GM12878 (cell line): ENCODE results near the gene MMP20. TPM values are rescaled to one million over a fixed set of nuclear protein-coding genes. Genes with fewer than 3 reads are reported as not detected.
A peak's percentile ranks its signal among the peaks of the same experiment; 100 is the strongest.

Experiments used
- CBX5 ChIP-seq: sonication (generic); IDR thresholded peaks from 2 replicates; pipeline ENCODE4 v1.6.1; 2016; ENCODE audit warnings: low read depth, moderate library complexity, mild to moderate bottlenecking, inconsistent platforms
- DPF2 ChIP-seq: fragments of 450-650 bp; IDR thresholded peaks from 2 replicates; pipeline ENCODE4 v1.6.1; 2017; ENCODE audit warnings: mild to moderate bottlenecking
- FOS ChIP-seq: IDR thresholded peaks from 3 replicates; pipeline ENCODE4 v1.6.1; 2011; ENCODE audit warnings: borderline replicate concordance; ENCODE audit not compliant: insufficient read length; ENCODE audit errors: extremely low read depth
- HDAC2 ChIP-seq: fragments of 200-600 bp; sonication (generic); IDR thresholded peaks from 2 replicates; pipeline ENCODE4 v1.6.1; 2017
- KDM1A ChIP-seq: fragments of 200-600 bp; sonication (generic); IDR thresholded peaks from 2 replicates; pipeline ENCODE4 v1.6.1; 2016; ENCODE audit warnings: borderline replicate concordance
- MYB ChIP-seq: fragments of 150-350 bp; IDR thresholded peaks from 2 replicates; pipeline ENCODE4 v1.6.1; 2014; ENCODE audit warnings: mild to moderate bottlenecking, low read depth, low read length, borderline replicate concordance
- NFYB ChIP-seq: IDR thresholded peaks from 2 replicates; pipeline ENCODE4 v1.6.1; 2011; ENCODE audit warnings: low read depth, mild to moderate bottlenecking, low read length, improper control_type of control experiment, moderate library complexity; ENCODE audit not compliant: insufficient read depth
- RB1 ChIP-seq: fragments of 450-650 bp; formaldehyde crosslinking; IDR thresholded peaks from 2 replicates; pipeline ENCODE4 v1.6.1; 2017; ENCODE audit warnings: mild to moderate bottlenecking, borderline replicate concordance
- RCOR1 ChIP-seq: conservative IDR thresholded peaks from 2 replicates; pipeline ENCODE4 v1.6.1; 2012; ENCODE audit warnings: low read depth, low read length, improper control_type of control experiment
- SMAD5 ChIP-seq: IDR thresholded peaks from 2 replicates; pipeline ENCODE4 v1.6.1; 2016; ENCODE audit warnings: antibody characterized with exemption, low read depth
- SPI1 ChIP-seq: IDR thresholded peaks from 2 replicates; pipeline ENCODE4 v1.6.1; 2011; ENCODE audit warnings: low read depth, mild to moderate bottlenecking, low read length, moderate library complexity, borderline replicate concordance; ENCODE audit not compliant: insufficient read depth
- SRF ChIP-seq, 2 experiments: IDR thresholded peaks; 2 replicates each; pipeline ENCODE4 v1.6.1; 2011; ENCODE audit warnings: low read depth in 2 of 2, low read length in 2 of 2, mild to moderate bottlenecking in 1 of 2, moderate library complexity in 1 of 2
- SUPT20H ChIP-seq: IDR thresholded peaks from 2 replicates; pipeline ENCODE4 v1.6.1; 2011; ENCODE audit warnings: low read depth, mild to moderate bottlenecking, low read length, moderate library complexity, borderline replicate concordance; ENCODE audit not compliant: control insufficient read depth
- ZNF384 ChIP-seq: IDR thresholded peaks from 2 replicates; pipeline ENCODE4 v1.6.1; 2012; ENCODE audit warnings: low read depth, mild to moderate bottlenecking, low read length, improper control_type of control experiment, borderline replicate concordance
- ZNF622 ChIP-seq: fragments of 450-650 bp; IDR thresholded peaks from 2 replicates; pipeline ENCODE4 v1.6.1; 2017; ENCODE audit warnings: mild to moderate bottlenecking, inconsistent platforms
- polyA plus RNA-seq, 11 experiments: library from polyadenylated mRNA; depleted of rRNA in 4 of 11; unstranded in 6 of 11; stranded (reverse) in 5 of 11; fragments of >200 nt; fragmentation: Nextera tagmentation in 4 of 11; fragmentation: Illumina TruSeq in 1 of 11; extraction: Ambion mirVana in 4 of 11; extraction: Trizol in 1 of 11; gene quantifications; 1 replicate in 1 of 11; 2 replicates in 10 of 11; pipeline versions ENCODE4 v1.2.1 to v1.2.3, GENCODE V29; 2011 to 2016; ENCODE audit warnings: inconsistent platforms in 2 of 11, missing spikeins in 2 of 11, low read depth in 1 of 11
- total RNA-seq, 4 experiments: library from RNA; depleted of rRNA in 3 of 4; stranded (reverse); fragments of >200 nt in 3 of 4; fragmentation: Illumina TruSeq in 1 of 4; extraction: Trizol in 1 of 4; gene quantifications; 2 replicates each; pipeline versions ENCODE4 v1.2.1 to v1.2.3, GENCODE V29; 2013 to 2021
- TF ChIP-seq, protein P1 (sequence below): IDR thresholded peaks from 2 replicates; pipeline ENCODE4 v1.6.1; 2012; ENCODE audit warnings: improper control_type of control experiment, low read depth, low read length; ENCODE audit not compliant: insufficient replicate concordance
- TF ChIP-seq, protein P2 (sequence below): IDR thresholded peaks from 2 replicates; pipeline ENCODE4 v1.6.1; 2012; ENCODE audit warnings: low read depth, low read length, improper control_type of control experiment
- TF ChIP-seq, protein P3 (sequence below): fragments of 450-650 bp; IDR thresholded peaks from 2 replicates; pipeline ENCODE4 v1.6.1; 2017; ENCODE audit warnings: mild to moderate bottlenecking
- TF ChIP-seq, protein P4 (sequence below): IDR thresholded peaks from 2 replicates; pipeline ENCODE4 v1.6.1; 2012; ENCODE audit warnings: mild to moderate bottlenecking, low read depth, low read length

MMP20 gene
- total and polyA plus RNA-seq, 10 of the 15 experiments (the other 5 are each of a cell fraction or from before 2014, with no cell fraction given): 0.10 to 0.57 (median 0.19) TPM; not detected in 2

DNA sequence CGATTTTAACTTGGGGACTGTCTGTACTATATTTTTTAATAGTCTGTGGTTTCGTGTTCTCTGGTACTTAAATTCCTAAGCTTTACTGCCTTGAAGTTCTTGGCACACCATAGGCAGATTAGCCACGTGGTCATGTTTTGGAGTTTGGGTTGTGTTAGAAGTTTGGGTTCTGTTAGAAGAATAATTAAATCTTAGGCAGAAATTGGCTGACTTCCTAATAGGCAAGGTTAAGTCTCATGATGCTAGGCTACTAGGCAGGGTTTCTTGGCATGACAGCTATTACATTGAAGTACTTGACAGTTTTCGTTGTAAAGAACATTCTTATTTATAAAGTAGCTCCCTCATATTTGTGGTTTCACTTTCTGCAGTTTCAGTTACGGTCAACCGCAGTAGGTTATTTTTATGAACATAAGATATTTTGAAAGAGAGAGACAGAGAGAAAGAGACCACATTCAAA lies 64.5 kb downstream of the MMP20 start (continued):
- TF ChIP-seq ZNF384 (no peak), CBX5 (peak; percentile 89; the same call in 1 of the 2 replicates), SPI1 (no peak), RCOR1 (0 out of 2 replicates have a peak, but pooled peaks have one; percentile 82), ZNF622 (no peak), FOS (no peak), NFYB (no peak), MYB (peak; percentile 90), SUPT20H (no peak), KDM1A (no peak), RB1 (no peak), SMAD5 (no peak), HDAC2 (no peak), SRF (IDR thresholded peaks at IDR 0.05; ENCODE audit: low read depth in 2 of 2, low read length in 2 of 2) (no peak), DPF2 (peak; percentile 50; the same call in 1 of the 2 replicates)
- TF ChIP-seq, protein P1, sequence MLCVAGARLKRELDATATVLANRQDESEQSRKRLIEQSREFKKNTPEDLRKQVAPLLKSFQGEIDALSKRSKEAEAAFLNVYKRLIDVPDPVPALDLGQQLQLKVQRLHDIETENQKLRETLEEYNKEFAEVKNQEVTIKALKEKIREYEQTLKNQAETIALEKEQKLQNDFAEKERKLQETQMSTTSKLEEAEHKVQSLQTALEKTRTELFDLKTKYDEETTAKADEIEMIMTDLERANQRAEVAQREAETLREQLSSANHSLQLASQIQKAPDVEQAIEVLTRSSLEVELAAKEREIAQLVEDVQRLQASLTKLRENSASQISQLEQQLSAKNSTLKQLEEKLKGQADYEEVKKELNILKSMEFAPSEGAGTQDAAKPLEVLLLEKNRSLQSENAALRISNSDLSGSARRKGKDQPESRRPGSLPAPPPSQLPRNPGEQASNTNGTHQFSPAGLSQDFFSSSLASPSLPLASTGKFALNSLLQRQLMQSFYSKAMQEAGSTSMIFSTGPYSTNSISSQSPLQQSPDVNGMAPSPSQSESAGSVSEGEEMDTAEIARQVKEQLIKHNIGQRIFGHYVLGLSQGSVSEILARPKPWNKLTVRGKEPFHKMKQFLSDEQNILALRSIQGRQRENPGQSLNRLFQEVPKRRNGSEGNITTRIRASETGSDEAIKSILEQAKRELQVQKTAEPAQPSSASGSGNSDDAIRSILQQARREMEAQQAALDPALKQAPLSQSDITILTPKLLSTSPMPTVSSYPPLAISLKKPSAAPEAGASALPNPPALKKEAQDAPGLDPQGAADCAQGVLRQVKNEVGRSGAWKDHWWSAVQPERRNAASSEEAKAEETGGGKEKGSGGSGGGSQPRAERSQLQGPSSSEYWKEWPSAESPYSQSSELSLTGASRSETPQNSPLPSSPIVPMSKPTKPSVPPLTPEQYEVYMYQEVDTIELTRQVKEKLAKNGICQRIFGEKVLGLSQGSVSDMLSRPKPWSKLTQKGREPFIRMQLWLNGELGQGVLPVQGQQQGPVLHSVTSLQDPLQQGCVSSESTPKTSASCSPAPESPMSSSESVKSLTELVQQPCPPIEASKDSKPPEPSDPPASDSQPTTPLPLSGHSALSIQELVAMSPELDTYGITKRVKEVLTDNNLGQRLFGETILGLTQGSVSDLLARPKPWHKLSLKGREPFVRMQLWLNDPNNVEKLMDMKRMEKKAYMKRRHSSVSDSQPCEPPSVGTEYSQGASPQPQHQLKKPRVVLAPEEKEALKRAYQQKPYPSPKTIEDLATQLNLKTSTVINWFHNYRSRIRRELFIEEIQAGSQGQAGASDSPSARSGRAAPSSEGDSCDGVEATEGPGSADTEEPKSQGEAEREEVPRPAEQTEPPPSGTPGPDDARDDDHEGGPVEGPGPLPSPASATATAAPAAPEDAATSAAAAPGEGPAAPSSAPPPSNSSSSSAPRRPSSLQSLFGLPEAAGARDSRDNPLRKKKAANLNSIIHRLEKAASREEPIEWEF: peak; percentile 68
- TF ChIP-seq, protein P2, sequence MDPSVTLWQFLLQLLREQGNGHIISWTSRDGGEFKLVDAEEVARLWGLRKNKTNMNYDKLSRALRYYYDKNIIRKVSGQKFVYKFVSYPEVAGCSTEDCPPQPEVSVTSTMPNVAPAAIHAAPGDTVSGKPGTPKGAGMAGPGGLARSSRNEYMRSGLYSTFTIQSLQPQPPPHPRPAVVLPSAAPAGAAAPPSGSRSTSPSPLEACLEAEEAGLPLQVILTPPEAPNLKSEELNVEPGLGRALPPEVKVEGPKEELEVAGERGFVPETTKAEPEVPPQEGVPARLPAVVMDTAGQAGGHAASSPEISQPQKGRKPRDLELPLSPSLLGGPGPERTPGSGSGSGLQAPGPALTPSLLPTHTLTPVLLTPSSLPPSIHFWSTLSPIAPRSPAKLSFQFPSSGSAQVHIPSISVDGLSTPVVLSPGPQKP: no peak
- TF ChIP-seq, protein P3, sequence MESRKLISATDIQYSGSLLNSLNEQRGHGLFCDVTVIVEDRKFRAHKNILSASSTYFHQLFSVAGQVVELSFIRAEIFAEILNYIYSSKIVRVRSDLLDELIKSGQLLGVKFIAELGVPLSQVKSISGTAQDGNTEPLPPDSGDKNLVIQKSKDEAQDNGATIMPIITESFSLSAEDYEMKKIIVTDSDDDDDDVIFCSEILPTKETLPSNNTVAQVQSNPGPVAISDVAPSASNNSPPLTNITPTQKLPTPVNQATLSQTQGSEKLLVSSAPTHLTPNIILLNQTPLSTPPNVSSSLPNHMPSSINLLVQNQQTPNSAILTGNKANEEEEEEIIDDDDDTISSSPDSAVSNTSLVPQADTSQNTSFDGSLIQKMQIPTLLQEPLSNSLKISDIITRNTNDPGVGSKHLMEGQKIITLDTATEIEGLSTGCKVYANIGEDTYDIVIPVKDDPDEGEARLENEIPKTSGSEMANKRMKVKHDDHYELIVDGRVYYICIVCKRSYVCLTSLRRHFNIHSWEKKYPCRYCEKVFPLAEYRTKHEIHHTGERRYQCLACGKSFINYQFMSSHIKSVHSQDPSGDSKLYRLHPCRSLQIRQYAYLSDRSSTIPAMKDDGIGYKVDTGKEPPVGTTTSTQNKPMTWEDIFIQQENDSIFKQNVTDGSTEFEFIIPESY: no peak
- TF ChIP-seq, protein P4, sequence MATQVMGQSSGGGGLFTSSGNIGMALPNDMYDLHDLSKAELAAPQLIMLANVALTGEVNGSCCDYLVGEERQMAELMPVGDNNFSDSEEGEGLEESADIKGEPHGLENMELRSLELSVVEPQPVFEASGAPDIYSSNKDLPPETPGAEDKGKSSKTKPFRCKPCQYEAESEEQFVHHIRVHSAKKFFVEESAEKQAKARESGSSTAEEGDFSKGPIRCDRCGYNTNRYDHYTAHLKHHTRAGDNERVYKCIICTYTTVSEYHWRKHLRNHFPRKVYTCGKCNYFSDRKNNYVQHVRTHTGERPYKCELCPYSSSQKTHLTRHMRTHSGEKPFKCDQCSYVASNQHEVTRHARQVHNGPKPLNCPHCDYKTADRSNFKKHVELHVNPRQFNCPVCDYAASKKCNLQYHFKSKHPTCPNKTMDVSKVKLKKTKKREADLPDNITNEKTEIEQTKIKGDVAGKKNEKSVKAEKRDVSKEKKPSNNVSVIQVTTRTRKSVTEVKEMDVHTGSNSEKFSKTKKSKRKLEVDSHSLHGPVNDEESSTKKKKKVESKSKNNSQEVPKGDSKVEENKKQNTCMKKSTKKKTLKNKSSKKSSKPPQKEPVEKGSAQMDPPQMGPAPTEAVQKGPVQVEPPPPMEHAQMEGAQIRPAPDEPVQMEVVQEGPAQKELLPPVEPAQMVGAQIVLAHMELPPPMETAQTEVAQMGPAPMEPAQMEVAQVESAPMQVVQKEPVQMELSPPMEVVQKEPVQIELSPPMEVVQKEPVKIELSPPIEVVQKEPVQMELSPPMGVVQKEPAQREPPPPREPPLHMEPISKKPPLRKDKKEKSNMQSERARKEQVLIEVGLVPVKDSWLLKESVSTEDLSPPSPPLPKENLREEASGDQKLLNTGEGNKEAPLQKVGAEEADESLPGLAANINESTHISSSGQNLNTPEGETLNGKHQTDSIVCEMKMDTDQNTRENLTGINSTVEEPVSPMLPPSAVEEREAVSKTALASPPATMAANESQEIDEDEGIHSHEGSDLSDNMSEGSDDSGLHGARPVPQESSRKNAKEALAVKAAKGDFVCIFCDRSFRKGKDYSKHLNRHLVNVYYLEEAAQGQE: no peak
